Activated CD8-positive, alpha-beta T cell treated with anti-CD3 and anti-CD28 coated beads for 36 hours (primary cell): ENCODE results near the gene LRP10. TPM values are rescaled to one million over a fixed set of nuclear protein-coding genes. Genes with fewer than 3 reads are reported as not detected.

Experiments used
- ATAC-seq: fragments of 200-7000 bp; cut with Tn5 transposase; one replicate; pipeline ENCODE4 v1.10.0; 2021; ENCODE audit warnings: mild to moderate bottlenecking, moderate library complexity
- CTCF ChIA-PET: fragments of 350-600 bp; sonication (Branson Sonifier 250); formaldehyde crosslinking; loops from one replicate; lab custom pipeline; 2021; ENCODE audit warnings: antibody characterized with exemption; lab: Charles Lee
- POLR2A ChIA-PET: fragments of 350-600 bp; sonication (Branson Sonifier 250); formaldehyde crosslinking; loops from one replicate; lab custom pipeline; 2021; ENCODE audit warnings: antibody characterized with exemption; lab: Charles Lee
- DNase-seq: peaks from one replicate; pipeline ENCODE4 v3.0.0-alpha.2; 2020
- H3K27ac Mint-ChIP-seq: one replicate; pipeline ENCODE4 v1.8.0; 2021; ENCODE audit warnings: mild to moderate bottlenecking, mixed read lengths
- H3K27me3 Mint-ChIP-seq: one replicate; pipeline ENCODE4 v1.8.0; 2021; ENCODE audit warnings: mixed read lengths
- H3K36me3 Mint-ChIP-seq: one replicate; pipeline ENCODE4 v1.8.0; 2021; ENCODE audit warnings: low read depth, mixed read lengths
- H3K4me1 Mint-ChIP-seq: one replicate; pipeline ENCODE4 v1.8.0; 2021; ENCODE audit warnings: low read depth, mixed read lengths
- H3K4me3 Mint-ChIP-seq: one replicate; pipeline ENCODE4 v1.8.0; 2021; ENCODE audit warnings: mild to moderate bottlenecking, moderate library complexity, mixed read lengths
- H3K9me3 Mint-ChIP-seq: one replicate; pipeline ENCODE4 v1.8.0; 2021; ENCODE audit warnings: mixed read lengths
- intact Hi-C: fragments of 100-400 bp; cut with micrococcal nuclease; formaldehyde crosslinking; loops from one replicate; pipeline ENCODE4 v1.10.0; 2022
- total RNA-seq, 2 experiments: library from RNA; stranded (reverse); gene quantifications; one replicate each; pipeline ENCODE4 v1.2.3, GENCODE V29; 2021
- TF ChIP-seq, protein P1 (sequence below): fragments of 200-600 bp; IDR thresholded peaks from one replicate; pipeline ENCODE4 v1.8.0; 2022; ENCODE audit warnings: antibody characterized with exemption, mild to moderate bottlenecking

LRP10 gene
- total RNA-seq, 2 experiments from 2014 or later: 18.7 to 21.0 TPM

GRCh38 chr14:22929104-22929960 is 57.8 kb downstream of the LRP10 start, which contains the start of gene PRMT5:
PRMT5 (minus strand) TSS chr14:22929376; CDS start chr14:22929361, 15 bp downstream.
- DNase-seq: peak; percentile 99
- POLR2A ChIA-PET: interaction anchor here (0.6 to 4.8 kb wide), 11 partner anchors 10 to 129 kb away, joined by 3 to 50 read pairs (median 3); partner anchors contain the start of genes AJUBA, HAUS4, LRP10 and RBM23
- no peak within 1 kb of the TSS for H3K27ac Mint-ChIP-seq
- intact Hi-C loops: no loop called here
- H3K27me3 Mint-ChIP-seq: no peaks in the 10 kb centered on the region
- CTCF ChIA-PET: interaction anchor here (0.7 to 3.6 kb wide), 31 partner anchors 9 to 372 kb away, joined by 3 to 86 read pairs (median 7); partner anchors contain the start of genes ACIN1, AJUBA, C14orf119 and HAUS4
- TF ChIP-seq, protein P1, sequence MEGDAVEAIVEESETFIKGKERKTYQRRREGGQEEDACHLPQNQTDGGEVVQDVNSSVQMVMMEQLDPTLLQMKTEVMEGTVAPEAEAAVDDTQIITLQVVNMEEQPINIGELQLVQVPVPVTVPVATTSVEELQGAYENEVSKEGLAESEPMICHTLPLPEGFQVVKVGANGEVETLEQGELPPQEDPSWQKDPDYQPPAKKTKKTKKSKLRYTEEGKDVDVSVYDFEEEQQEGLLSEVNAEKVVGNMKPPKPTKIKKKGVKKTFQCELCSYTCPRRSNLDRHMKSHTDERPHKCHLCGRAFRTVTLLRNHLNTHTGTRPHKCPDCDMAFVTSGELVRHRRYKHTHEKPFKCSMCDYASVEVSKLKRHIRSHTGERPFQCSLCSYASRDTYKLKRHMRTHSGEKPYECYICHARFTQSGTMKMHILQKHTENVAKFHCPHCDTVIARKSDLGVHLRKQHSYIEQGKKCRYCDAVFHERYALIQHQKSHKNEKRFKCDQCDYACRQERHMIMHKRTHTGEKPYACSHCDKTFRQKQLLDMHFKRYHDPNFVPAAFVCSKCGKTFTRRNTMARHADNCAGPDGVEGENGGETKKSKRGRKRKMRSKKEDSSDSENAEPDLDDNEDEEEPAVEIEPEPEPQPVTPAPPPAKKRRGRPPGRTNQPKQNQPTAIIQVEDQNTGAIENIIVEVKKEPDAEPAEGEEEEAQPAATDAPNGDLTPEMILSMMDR: no peak
- H3K4me1 Mint-ChIP-seq: peaks cover 31% of the 10 kb centered on the region
- no peak within 1 kb of the TSS for H3K4me3 Mint-ChIP-seq
- no peaks in the 10 kb centered on the region for H3K9me3 Mint-ChIP-seq
- peaks cover 36% of the 10 kb centered on the region for H3K36me3 Mint-ChIP-seq
- peak; percentile 96 for ATAC-seq

DNA sequence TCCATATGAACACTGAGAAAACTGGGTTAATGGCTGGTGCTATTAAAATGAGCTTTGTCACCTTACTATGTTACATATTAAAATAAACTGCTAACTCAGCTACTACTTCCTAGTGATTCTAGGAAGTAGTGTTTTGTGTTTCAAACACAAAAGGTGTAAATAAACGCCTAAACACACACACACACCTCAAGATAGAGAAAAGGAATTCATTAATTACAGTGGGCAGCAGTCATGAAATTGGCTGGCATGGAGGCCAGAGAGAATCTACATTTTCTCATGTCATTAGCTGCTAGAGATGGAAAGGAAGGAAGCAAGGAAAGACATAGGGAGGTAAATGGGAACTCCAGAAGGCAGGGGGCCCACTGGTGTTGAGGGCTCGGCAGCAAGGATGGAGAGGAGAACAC is 58.4 kb downstream of the LRP10 start:
- Mint-ChIP-seq H3K27ac (no peak overlapping the region), H3K4me3 (no peak overlapping the region), H3K27me3 (no peaks in the 10 kb centered on the region), H3K36me3 (peaks cover 32% of the 10 kb centered on the region), H3K4me1 (peaks cover 31% of the 10 kb centered on the region), H3K9me3 (no peaks in the 10 kb centered on the region)
- ATAC-seq (no peak), DNase-seq (no peak)
- CTCF ChIA-PET: interaction anchor here (0.7 to 3.6 kb wide), 31 partner anchors 8 to 373 kb away, joined by 3 to 86 read pairs (median 7); partner anchors contain the start of genes ACIN1, AJUBA, C14orf119 and HAUS4
- intact Hi-C loops: loop anchor here (2.0 kb wide), 1 partner anchor 57 kb away; no protein-coding TSS in a partner anchor
- TF ChIP-seq, protein P1: no peak
- POLR2A ChIA-PET: interaction anchor here (0.8 to 4.8 kb wide), 12 partner anchors 9 to 104 kb away, joined by 3 to 50 read pairs (median 3); partner anchors contain the start of genes AJUBA, HAUS4, LRP10 and RBM23

Other genes with a start within 250 kb of the LRP10 start
- not detected for gene OR6J1, start 227.4 kb upstream of the LRP10 start, total RNA-seq
- 100 to 1,000 TPM; 134 to 140 TPM for gene OXA1L, start 105.1 kb upstream of the LRP10 start, total RNA-seq
- under 1 TPM in 1 of 2 experiments, not detected in 1; 0.45 TPM for gene SLC7A7, start 56.3 kb upstream of the LRP10 start, total RNA-seq
- 100 to 1,000 TPM; 122 to 126 TPM for gene MRPL52, start 41.9 kb upstream of the LRP10 start, total RNA-seq
- gene MMP14, start 35.2 kb upstream of the LRP10 start, total RNA-seq: 1 to 10 TPM; 1.9 to 3.1 TPM
- under 1 TPM; 0.20 to 0.27 TPM for gene REM2, start 11.5 kb downstream of the LRP10 start, total RNA-seq
- 10 to 100 TPM; 46.9 to 55.2 TPM for gene RBM23, start 47.4 kb downstream of the LRP10 start, total RNA-seq
- gene PRMT5, start 57.6 kb downstream of the LRP10 start, total RNA-seq: 100 to 1,000 TPM; 107 to 116 TPM
- 10 to 100 TPM; 80.3 to 82.2 TPM for gene HAUS4, start 85.3 kb downstream of the LRP10 start, total RNA-seq
- gene AJUBA, start 110.8 kb downstream of the LRP10 start, total RNA-seq: 1 to 10 TPM; 2.3 to 2.6 TPM
- 10 to 100 TPM; 13.2 to 13.5 TPM for gene C14orf93, start 138.4 kb downstream of the LRP10 start, total RNA-seq
- 100 to 1,000 TPM; 119 to 120 TPM for gene PSMB5, start 163.2 kb downstream of the LRP10 start, total RNA-seq
- gene PSMB11, start 170.5 kb downstream of the LRP10 start, total RNA-seq: not detected
- under 1 TPM; 0.69 to 0.72 TPM for gene CDH24, start 185.8 kb downstream of the LRP10 start, total RNA-seq
- gene ACIN1, start 223.4 kb downstream of the LRP10 start, total RNA-seq: 100 to 1,000 TPM; 132 to 139 TPM
- 10 to 100 TPM; 49.2 to 51.1 TPM for gene C14orf119, start 223.8 kb downstream of the LRP10 start, total RNA-seq
- not detected for gene CIROP, start 233.2 kb downstream of the LRP10 start, total RNA-seq
- gene CEBPE, start 247.5 kb downstream of the LRP10 start, total RNA-seq: under 1 TPM; 0.27 to 0.34 TPM